ENCODE data around the gene SMCO4. TPM values are rescaled to one million over a fixed set of nuclear protein-coding genes. Genes with fewer than 3 reads are reported as not detected.
A peak's percentile ranks its signal among the peaks of the same experiment; 100 is the strongest.
"Not testable (repeated sequence)": the region's sequence is repeated elsewhere in the genome, so short reads cannot be mapped to it uniquely, and the experiment has no call there.

The SMCO4 gene
- total RNA-seq: 48.7 TPM

DNA sequence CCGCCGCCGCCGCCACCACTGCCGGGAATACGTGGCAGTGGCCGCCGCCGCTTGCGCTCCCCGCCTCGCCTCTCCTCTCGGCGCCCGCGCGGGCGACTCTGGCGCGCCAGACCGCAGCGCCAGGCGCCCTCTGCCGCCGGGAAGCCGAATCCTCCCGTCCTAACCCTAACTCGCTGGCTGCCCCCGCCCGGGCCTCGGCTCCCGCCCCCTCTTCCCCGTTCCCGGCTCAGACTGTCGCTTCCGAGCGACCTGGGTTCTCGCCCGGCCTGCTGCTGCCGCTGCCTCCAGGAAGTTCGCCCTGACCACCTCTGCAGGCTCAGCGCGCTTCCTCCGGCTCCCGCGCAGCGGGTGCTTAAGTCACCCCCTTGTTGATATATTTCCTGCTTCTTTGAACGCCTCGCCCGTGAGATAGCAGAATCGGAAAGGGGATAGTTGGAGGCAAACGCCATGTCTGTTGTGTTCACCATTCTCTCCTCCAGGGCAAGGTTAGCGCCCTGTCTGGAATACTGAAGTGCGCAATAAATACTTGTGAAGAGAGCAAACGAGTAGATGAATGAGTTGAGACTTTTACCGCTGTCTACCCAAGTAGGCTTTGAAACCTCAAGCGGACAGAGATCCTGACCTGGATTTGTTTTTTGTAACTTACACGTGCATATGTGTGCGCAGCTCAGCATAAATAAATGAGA, at the start of gene SMCO4:
Gene SMCO4 (minus strand): TSS at position 100 of the 686 bp plus-strand sequence. CDS start 64,202 bp downstream, outside the sequence.
- peak; percentile 89 for ATAC-seq
- peak; percentile 90 for DNase-seq (ENCODE audit: low spot score)

- DNase-seq (ENCODE audit: low spot score): no peak
- ATAC-seq: no peak
Measured at GRCh38 chr11:93591247-93591898, 48.2 kb upstream of the SMCO4 start.

GRCh38 chr11:93589347-93589746, 46.2 kb upstream of the SMCO4 start:
- DNase-seq (ENCODE audit: low spot score) (no peak), ATAC-seq (no peak)

DNA sequence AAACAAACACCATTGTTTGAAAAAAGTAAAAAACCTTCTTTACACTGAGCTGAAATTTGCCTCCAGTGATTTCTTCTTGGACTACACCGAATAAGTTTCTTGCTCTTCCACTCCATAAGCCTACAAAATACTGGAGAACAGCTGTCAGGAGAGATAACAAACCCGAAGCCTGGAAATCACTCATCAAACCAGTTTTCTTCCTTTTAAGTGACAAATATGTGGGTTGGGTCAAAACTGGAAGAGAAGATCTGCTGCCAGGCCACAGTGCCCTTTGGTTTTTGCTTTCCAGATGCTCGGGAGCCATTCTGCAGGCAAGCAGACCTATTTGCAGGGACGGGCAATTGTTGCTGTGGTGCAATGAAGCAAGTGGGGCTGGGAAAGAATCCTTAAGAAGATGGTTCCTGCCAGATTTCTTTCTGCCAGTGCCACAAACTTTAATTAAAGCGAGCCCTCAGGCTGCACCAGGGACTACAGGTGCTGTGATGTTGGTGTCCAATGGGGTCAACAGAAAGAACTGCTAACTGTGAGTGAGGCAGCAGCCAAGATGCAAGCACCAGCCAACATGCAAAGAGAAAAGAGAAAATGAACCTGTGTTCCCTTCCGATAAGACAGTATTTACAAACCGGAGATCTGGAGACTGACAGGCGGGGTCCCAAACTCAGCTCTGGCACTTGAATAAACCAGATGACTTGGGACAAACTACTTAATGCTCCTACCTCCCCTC, 44.8 kb upstream of the SMCO4 start:
- DNase-seq (ENCODE audit: low spot score): no peak
- peak; percentile 53 for ATAC-seq

GRCh38 chr11:93587425-93587824, 44.2 kb upstream of the SMCO4 start:
- ATAC-seq: peak; percentile 75
- DNase-seq (ENCODE audit: low spot score): not testable (repeated sequence)

GRCh38 chr11:93585758-93586157, 42.6 kb upstream of the SMCO4 start:
- ATAC-seq (peak; percentile 93), DNase-seq (ENCODE audit: low spot score) (peak; percentile 65)

- DNase-seq (ENCODE audit: low spot score) (no peak), ATAC-seq (no peak)
Measured at GRCh38 chr11:93583490-93583889, 40.3 kb upstream of the SMCO4 start.

DNA sequence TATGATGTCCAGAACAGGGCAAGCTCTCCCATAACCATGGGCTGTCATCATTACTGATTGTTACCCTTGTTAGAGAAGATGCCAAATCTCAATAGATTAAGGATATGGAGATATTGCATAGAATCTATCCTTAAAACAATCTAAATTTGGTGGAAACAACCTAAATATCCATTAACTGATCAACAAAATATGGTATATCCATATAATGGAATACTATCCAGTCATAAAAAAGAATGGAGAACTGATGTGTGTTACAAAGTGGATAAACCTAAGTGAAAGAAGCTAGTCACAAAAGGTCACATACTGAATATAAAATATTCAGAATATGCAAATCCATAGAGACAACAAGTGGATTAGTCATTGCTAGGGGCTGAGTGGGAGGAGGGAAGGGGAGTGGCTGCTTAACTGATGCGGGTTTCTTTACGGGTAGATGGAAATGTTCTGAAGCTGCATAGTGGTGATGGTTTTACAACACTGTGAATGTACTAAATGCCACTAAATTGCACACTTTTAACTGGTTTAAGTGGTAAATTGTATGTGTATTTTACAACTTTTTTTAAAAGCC, 36.1 kb upstream of the SMCO4 start:
- no peak for ATAC-seq
- DNase-seq (ENCODE audit: low spot score): no peak

GRCh38 chr11:93577286-93577685, 34.1 kb upstream of the SMCO4 start:
- ATAC-seq: no peak

DNA sequence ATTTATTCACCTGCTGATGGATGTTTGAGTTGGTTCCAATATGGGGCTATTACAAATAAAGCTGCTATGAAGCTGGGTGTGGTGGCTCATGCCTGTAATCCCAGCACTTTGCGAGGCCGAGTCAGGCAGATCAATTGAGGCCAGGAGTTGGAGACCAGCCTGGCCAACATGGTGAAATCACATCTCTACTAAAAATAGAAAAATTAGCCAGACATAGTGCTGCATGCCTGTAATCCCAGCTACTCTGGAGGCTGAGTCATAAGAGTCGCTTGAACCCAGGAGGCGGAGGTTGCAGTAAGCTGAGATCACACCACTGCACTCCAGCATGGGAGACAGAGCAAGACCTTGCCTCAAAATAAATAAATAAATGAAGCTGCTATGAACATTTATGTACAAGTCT, 33.7 kb upstream of the SMCO4 start:
- not testable (repeated sequence) for DNase-seq (ENCODE audit: low spot score); ATAC-seq

More at GRCh38 chr11:93577286-93577685, 34.1 kb upstream of the SMCO4 start:
- no peak for DNase-seq (ENCODE audit: low spot score)

GRCh38 chr11:93574638-93575220, 31.5 kb upstream of the SMCO4 start:
- ATAC-seq: no peak

DNA sequence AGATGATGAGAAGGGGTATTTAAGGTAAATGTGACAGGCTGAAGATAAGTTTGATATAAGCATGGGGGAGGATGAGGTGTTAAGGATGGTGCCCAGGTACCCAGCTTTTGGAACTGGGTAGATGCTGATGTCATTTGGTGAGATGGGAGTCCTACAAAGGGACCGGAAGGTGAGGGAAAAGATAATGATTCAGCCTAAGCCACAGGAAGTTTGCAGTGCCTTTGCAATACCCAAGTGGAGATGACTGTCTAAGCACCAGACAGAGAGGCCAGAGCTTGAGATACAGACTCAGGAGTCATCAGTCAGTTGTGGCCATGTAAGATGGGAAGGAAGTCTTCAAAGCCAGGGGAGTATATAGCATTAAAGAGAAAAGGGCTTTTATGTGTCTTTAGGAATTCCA, 30.0 kb upstream of the SMCO4 start:
- ATAC-seq (no peak), DNase-seq (ENCODE audit: low spot score) (no peak)

More at GRCh38 chr11:93574638-93575220, 31.5 kb upstream of the SMCO4 start:
- DNase-seq (ENCODE audit: low spot score): no peak

- DNase-seq (ENCODE audit: low spot score): no peak
- ATAC-seq: no peak
Measured at GRCh38 chr11:93572621-93573020, 29.4 kb upstream of the SMCO4 start.

- DNase-seq (ENCODE audit: low spot score): no peak
- no peak for ATAC-seq
Measured at GRCh38 chr11:93572171-93572570, 29.0 kb upstream of the SMCO4 start.

GRCh38 chr11:93571612-93572011, 28.4 kb upstream of the SMCO4 start:
- DNase-seq (ENCODE audit: low spot score): no peak
- no peak for ATAC-seq

- peak; percentile 68 for ATAC-seq
Measured at GRCh38 chr11:93570759-93571413, 27.7 kb upstream of the SMCO4 start.

GRCh38 chr11:93569496-93569895, 26.3 kb upstream of the SMCO4 start:
- ATAC-seq: no peak
- DNase-seq (ENCODE audit: low spot score): no peak

More at GRCh38 chr11:93570759-93571413, 27.7 kb upstream of the SMCO4 start:
- DNase-seq (ENCODE audit: low spot score): peak; percentile 94

DNA sequence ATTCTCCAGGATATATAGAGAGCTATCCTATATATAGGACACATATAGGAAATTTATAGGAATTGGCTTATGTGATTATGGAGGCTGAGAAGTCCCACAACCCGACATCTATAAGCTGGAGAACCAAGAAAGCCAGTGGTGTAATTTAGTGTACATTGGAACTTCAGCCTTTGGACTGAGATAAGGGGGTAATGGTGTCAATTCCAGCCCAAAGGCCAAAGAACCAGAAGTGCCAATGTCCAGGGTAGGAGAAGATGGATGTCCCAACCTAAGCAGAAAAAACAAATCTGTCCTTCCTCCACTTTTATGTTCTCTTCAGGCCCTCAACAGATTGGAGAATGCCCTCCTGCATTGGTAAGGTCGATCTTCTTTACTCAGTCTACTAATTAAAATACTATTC, 25.5 kb upstream of the SMCO4 start:
- ATAC-seq (peak; percentile 16), DNase-seq (ENCODE audit: low spot score) (peak; percentile 69)

DNA sequence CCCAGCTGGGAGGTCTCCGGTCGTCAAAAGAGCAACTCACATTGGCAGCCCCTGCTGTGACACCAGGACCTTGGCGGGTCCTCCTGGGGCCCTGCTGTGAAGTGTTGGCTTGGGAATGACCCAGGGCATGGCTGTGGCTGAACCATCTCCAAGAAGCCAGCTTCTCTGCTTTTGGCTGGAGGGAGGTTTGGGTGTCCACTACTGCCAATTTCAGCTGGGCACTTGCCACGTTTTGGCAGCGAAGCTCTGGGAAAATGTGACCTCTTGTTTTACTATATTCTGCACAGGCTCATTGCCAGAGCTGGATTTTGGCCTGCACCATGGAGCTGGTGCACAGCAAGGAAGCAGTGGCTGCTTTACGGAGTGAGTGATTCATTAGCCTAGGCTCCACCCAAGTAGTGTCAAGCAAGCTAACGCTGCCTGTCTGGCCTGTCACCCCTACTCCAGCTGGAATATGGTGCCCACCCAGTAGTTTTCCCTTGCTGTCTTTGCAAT, 24.3 kb upstream of the SMCO4 start:
- DNase-seq (ENCODE audit: low spot score): peak; percentile 97
- peak; percentile 83 for ATAC-seq

DNA sequence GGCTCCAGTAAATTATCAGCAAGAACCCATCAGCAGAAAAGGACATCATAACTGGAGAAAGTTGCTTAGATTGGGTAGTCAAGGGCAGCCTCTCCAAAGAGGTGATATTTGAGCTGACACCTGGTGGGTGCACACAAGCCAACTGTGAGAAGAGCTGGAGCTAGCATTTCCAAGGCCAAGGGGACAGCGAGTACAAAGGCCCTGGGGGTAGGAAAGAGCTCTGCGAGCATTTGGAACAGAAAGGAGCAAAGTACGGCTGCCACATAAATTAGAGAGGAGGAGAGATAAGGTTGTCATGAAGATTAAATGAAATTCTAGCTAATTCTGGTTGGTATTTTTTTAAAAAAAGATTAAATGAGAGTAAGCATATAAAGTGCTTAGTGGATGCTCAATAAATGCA, 21.7 kb upstream of the SMCO4 start:
- DNase-seq (ENCODE audit: low spot score) (no peak), ATAC-seq (no peak)
